ENCODE results near the gene ARHGEF17.

The ARHGEF17 gene

GRCh38 chr11:73392108-73393010 lies 84.3 kb downstream of the ARHGEF17 start:
- no peak for DNase-seq (ENCODE audit: low read depth in 2 of 3, low spot score in 2 of 3)

GRCh38 chr11:73393011-73393380 lies 84.9 kb downstream of the ARHGEF17 start:
- no peak for DNase-seq (ENCODE audit: low read depth in 2 of 3, low spot score in 2 of 3)

GRCh38 chr11:73393479-73394415 lies 85.7 kb downstream of the ARHGEF17 start:
- no peak for DNase-seq (ENCODE audit: low read depth in 2 of 3, low spot score in 2 of 3)

- DNase-seq (ENCODE audit: low read depth in 2 of 3, low spot score in 2 of 3): no peak
Observed at GRCh38 chr11:73394416-73395296, 86.6 kb downstream of the ARHGEF17 start.

DNA sequence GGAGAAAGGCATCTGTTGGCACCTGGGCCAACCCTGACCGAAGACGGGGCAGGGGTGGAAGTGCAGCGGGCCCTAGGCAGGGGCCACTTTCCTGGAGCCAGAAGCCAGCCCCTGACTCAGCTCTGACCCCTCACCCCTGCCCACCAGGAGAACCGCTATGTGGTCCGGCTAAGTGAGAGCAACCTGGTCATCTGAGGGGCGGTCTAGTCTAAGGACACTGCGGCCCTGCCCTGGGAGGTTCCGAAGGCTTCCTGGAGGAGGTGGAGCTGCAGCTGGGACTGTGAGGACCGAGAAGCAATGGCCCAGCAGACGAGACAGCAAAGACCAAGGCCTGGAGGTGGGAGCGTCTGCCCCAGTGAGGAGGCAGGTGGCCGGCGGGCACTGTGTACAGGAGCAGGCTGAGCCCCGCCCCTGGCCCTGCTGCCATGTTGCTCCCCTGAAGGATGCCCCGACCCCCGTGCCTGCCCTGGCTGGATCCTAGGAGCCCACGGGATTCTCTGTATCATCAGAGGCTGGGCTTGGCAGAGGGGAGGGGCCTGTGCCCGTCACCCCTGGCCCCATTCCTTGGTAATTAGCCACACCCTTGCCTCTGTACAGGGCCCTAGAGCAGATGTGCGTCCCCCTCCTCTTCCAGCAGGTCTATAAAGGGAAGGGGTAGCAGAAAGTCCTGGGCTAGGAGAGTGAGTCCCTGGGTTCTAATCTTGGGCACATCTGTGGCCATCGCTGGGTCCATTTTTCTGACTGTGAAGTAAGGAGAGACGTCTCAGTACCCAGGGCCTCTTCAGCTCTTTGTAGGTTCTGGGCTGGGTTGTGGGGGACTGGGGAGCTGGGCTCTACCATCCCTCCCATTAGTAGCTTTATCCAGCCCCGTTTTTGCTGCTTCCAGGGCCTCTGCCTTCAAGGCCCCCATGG lies 87.5 kb downstream of the ARHGEF17 start:
- no peak for DNase-seq (ENCODE audit: low read depth in 2 of 3, low spot score in 2 of 3)

DNA sequence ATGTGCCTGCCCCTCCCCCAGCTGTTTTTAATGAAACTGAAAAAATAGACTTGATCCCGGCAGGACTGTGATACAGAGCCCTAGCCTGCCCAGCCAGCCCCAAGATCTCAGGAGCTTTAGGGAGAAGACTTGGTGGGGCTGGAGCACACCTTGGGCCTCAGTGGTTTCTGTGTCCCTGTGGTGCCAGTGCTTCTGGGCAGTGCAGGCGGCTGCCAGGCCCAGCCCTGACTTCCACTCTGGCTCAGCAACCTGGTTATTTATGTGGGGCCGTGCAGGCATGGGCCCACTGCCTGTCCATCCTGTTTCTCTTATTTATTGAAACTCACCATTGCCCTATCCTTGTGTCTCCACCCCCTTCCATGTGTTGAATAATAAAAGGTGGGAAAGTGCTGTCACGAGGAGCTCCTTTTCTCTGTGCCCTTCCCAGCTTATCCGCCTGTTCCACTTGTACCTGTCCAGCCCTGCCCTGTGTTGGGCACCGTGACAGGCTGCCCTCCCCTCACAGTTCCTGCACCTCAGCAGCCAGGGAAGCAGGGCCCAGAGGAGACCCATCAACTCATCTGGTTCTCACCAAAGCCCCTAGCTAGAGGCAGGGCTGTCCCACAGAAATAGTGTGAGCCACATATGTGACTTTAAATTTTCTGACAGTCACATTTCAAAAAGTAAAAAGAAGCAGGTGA lies 88.3 kb downstream of the ARHGEF17 start:
- DNase-seq (ENCODE audit: low read depth in 2 of 3, low spot score in 2 of 3): no peak

- no peak for DNase-seq (ENCODE audit: low read depth in 2 of 3, low spot score in 2 of 3)
Observed at GRCh38 chr11:73396985-73397384, 88.9 kb downstream of the ARHGEF17 start.

GRCh38 chr11:73397468-73398131 lies 89.5 kb downstream of the ARHGEF17 start:
- DNase-seq (ENCODE audit: low read depth in 2 of 3, low spot score in 2 of 3): no peak

- DNase-seq (ENCODE audit: low read depth in 2 of 3, low spot score in 2 of 3): no peak
Observed at GRCh38 chr11:73398132-73398526, 90.1 kb downstream of the ARHGEF17 start.

DNA sequence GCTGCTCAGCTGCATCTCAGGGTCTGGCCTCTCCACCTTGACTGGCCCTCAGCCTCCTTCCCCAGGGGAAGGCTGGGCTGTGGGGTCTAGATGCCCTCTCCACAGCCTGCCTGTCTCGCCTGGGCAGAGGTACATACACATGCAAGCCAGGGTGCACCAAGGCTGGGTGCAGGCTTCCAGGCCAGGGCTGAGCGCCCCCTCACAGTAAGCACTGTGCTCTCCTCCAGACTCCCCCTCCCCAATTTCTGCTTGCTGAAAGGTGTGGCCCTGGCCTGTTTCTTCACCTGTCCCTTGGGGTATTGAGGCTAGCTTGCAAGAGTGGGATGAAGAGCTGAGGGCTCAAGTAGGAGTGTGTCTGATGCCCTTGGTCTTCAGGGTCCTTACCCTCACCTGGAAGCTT lies 90.6 kb downstream of the ARHGEF17 start:
- DNase-seq (ENCODE audit: low read depth in 2 of 3, low spot score in 2 of 3): no peak

GRCh38 chr11:73399159-73399590 lies 91.1 kb downstream of the ARHGEF17 start:
- DNase-seq (ENCODE audit: low read depth in 2 of 3, low spot score in 2 of 3): no peak

DNA sequence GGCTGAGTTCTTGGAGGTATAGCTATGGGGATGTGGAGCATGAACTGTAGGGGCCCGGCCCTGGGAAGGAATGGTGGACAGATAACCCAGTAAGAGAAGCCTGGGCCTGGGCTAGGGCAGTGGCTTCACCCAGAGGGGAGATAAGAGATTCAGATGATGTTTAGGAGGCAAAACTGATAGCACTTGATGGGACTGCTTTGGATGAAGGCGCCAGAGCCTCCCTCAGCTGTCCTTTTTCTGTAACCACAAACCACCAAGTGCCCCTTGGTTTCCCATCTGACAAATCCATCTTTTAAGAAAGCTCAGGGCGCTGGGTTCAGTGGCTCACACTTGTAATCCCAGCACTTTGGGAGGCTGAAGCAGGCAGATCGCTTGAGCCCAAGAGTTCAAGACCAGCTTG lies 91.6 kb downstream of the ARHGEF17 start:
- no peak for DNase-seq (ENCODE audit: low read depth in 2 of 3, low spot score in 2 of 3)

DNA sequence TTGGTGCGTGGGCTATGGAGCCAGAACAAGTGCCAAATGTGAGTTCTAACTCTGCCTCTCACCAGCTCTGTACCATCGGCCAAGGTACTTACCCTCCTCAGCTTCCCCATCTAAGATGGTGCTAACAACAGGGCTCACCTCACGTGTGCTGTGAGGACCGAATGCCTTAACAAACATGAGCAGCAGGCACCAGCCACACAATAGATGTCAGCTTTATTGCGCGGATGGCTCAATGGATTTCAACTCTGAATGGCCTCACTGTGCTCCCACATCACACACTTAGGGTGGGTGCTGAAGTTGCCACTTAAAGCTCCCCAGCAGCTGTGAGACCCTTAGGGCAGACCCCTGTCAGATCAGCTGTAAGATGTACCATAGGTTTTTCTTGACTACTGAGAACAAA lies 92.2 kb downstream of the ARHGEF17 start:
- no peak for DNase-seq (ENCODE audit: low read depth in 2 of 3, low spot score in 2 of 3)

DNA sequence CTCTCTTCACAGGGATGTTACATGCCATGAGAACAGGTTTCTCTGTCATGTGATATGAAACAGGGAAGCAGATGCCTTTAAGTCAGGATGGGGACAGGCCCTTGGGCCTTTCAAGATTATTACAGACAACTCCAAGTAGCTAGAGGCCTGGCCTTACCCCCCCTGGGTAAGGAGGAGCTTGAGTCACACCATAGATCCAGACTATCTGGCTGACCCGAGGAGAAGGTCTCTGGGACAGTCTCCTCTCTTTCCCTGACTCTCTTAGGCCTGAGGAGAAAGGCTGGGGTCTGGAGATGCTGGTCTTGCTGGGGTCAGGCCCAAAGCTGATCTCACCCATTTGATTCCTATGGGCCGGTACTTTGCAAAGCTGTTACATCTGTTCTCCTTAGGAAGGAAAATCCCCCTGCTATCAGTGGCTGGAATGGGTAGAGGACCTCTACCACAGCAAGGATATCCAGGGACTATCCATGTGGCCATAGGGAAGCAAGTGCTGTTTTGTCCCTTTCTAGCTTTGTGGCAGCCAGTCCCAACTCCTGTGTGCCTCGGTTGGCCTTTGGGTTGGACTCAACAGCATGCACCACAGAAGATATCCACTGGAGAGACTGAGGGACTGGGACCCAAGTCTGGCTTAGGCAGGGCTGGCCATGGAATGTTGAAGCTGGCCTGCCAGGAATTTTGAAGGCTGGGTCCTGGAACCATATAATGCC lies 93.3 kb downstream of the ARHGEF17 start:
- DNase-seq (ENCODE audit: low read depth in 2 of 3, low spot score in 2 of 3): no peak

GRCh38 chr11:73401924-73402833 lies 94.1 kb downstream of the ARHGEF17 start:
- DNase-seq (ENCODE audit: low read depth in 2 of 3, low spot score in 2 of 3): no peak

GRCh38 chr11:73402834-73403185 lies 94.7 kb downstream of the ARHGEF17 start:
- DNase-seq (ENCODE audit: low read depth in 2 of 3, low spot score in 2 of 3): no peak

- no peak for DNase-seq (ENCODE audit: low read depth in 2 of 3, low spot score in 2 of 3)
Observed at GRCh38 chr11:73403541-73403940, 95.5 kb downstream of the ARHGEF17 start.

All from activated CD8-positive, alpha-beta memory T cell treated with anti-CD3 and anti-CD28 coated beads for 48 hours (primary cell).